Activated T-cell treated with anti-CD3 and anti-CD28 coated beads, Interleukin-2, amount 50 U/mL, for 4 hours (primary cell): Measurements from ENCODE around the gene TFAP2B. TPM values are rescaled to one million over a fixed set of nuclear protein-coding genes. Genes with fewer than 3 reads are reported as not detected.

Source experiments
- ATAC-seq, 2 donors: fragments of 200-7000 bp; cut with Tn5 transposase; one replicate each; pipeline ENCODE4 v1.10.0; 2021
- DNase-seq: peaks from one replicate; pipeline ENCODE4 v3.0.0-alpha.2; 2020
- H3K27me3 Mint-ChIP-seq: one replicate; pipeline ENCODE4 v1.8.0; 2021; ENCODE audit warnings: low read depth, mixed read lengths
- H3K36me3 Mint-ChIP-seq: one replicate; pipeline ENCODE4 v1.8.0; 2022; ENCODE audit warnings: mixed read lengths; ENCODE audit not compliant: insufficient read depth
- H3K4me1 Mint-ChIP-seq: one replicate; pipeline ENCODE4 v1.8.0; 2021; ENCODE audit warnings: low read depth, mixed read lengths
- H3K4me3 Mint-ChIP-seq: one replicate; pipeline ENCODE4 v1.8.0; 2021; ENCODE audit warnings: mild to moderate bottlenecking, moderate library complexity, mixed read lengths
- H3K9me3 Mint-ChIP-seq: one replicate; pipeline ENCODE4 v1.8.0; 2021; ENCODE audit warnings: mixed read lengths
- total RNA-seq, 3 donors: library from RNA; stranded (reverse); gene quantifications; one replicate each; pipeline ENCODE4 v1.2.1, GENCODE V29; 2021

TFAP2B gene
- total RNA-seq, 3 donors from 2014 or later: not detected

- ATAC-seq: no peak
Observed at GRCh38 chr6:50849796-50850180, 31.1 kb downstream of the TFAP2B start.

GRCh38 chr6:50850223-50851048 is 31.8 kb downstream of the TFAP2B start:
- H3K4me1 Mint-ChIP-seq: no peaks in the 10 kb centered on the region
- H3K27me3 Mint-ChIP-seq: peaks cover 69% of the 10 kb centered on the region
- DNase-seq: no peak
- no peaks in the 10 kb centered on the region for H3K36me3 Mint-ChIP-seq
- no peaks in the 10 kb centered on the region for H3K9me3 Mint-ChIP-seq
- ATAC-seq: no peak
- H3K4me3 Mint-ChIP-seq: no peak overlapping the region

More at GRCh38 chr6:50849796-50850180, 31.1 kb downstream of the TFAP2B start:
- Mint-ChIP-seq H3K4me3 (no peak overlapping the region), H3K9me3 (no peaks in the 10 kb centered on the region), H3K36me3 (no peaks in the 10 kb centered on the region), H3K4me1 (no peaks in the 10 kb centered on the region), H3K27me3 (peaks cover 74% of the 10 kb centered on the region)
- no peak for DNase-seq

- H3K27me3 Mint-ChIP-seq: peaks cover 63% of the 10 kb centered on the region
- ATAC-seq (no peak), DNase-seq (no peak)
- no peaks in the 10 kb centered on the region for H3K4me1 Mint-ChIP-seq
- no peaks in the 10 kb centered on the region for H3K9me3 Mint-ChIP-seq
- no peaks in the 10 kb centered on the region for H3K36me3 Mint-ChIP-seq
- no peak overlapping the region for H3K4me3 Mint-ChIP-seq
Observed at GRCh38 chr6:50851049-50851845, 32.6 kb downstream of the TFAP2B start.

DNA sequence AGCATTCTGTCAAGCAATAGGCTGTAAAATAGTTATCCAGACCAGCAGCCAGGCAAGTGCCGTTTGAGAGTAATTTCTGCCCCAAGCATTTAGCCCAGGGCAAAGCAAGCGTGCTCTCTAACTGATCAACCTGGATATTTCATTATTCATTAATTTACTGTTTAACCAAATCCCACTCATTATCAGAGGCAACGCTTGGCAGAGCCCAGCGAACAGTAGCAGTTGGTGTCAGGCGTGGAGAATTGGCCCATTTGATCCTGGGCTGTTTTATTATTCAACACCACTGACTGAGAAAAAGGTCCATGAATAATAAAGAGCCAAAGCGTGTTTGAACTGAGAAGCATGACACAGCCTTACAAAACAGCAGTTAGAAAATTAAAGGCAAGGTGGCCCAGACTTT is 35.3 kb downstream of the TFAP2B start:
- no peak for ATAC-seq
- Mint-ChIP-seq H3K27me3 (peaks cover 38% of the 10 kb centered on the region), H3K4me1 (no peaks in the 10 kb centered on the region)

GRCh38 chr6:50861692-50862091 is 43.0 kb downstream of the TFAP2B start:
- Mint-ChIP-seq H3K36me3 (no peaks in the 10 kb centered on the region), H3K9me3 (peaks cover 2% of the 10 kb centered on the region), H3K4me3 (no peak overlapping the region), H3K4me1 (no peaks in the 10 kb centered on the region), H3K27me3 (no peaks in the 10 kb centered on the region)
- ATAC-seq (no peak), DNase-seq (no peak)

More for the DNA sequence above, 35.3 kb downstream of the TFAP2B start:
- no peak overlapping the region for H3K4me3 Mint-ChIP-seq
- peaks cover 4% of the 10 kb centered on the region for H3K9me3 Mint-ChIP-seq
- no peak for DNase-seq
- H3K36me3 Mint-ChIP-seq: no peaks in the 10 kb centered on the region

GRCh38 chr6:50862176-50862575 is 43.5 kb downstream of the TFAP2B start:
- Mint-ChIP-seq H3K9me3 (no peaks in the 10 kb centered on the region), H3K36me3 (no peaks in the 10 kb centered on the region), H3K27me3 (no peaks in the 10 kb centered on the region), H3K4me3 (no peak overlapping the region), H3K4me1 (no peaks in the 10 kb centered on the region)
- DNase-seq (no peak), ATAC-seq (no peak)

DNA sequence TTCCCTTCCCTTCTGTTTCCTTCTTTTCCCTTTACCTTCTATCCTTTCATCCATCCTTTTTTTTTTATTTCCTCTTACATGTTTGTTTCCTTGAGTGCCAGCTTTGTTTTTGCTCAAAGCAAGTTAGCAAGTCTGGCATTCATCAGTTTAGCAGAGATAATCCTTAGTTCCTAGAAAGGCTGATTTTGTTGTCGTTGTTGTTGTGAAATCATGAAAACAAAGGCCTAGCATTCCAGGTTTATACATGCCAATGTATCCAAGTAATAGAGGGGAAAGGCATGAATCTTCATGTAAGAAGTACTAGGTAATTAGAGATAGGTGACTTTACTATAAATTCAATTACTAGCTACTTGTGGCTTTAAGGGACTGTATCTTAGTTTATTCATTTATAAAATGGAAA is 45.9 kb downstream of the TFAP2B start:
- Mint-ChIP-seq H3K4me1 (no peaks in the 10 kb centered on the region), H3K27me3 (no peaks in the 10 kb centered on the region), H3K36me3 (no peaks in the 10 kb centered on the region), H3K9me3 (no peaks in the 10 kb centered on the region), H3K4me3 (no peak overlapping the region)
- no peak for ATAC-seq
- DNase-seq: no peak

DNA sequence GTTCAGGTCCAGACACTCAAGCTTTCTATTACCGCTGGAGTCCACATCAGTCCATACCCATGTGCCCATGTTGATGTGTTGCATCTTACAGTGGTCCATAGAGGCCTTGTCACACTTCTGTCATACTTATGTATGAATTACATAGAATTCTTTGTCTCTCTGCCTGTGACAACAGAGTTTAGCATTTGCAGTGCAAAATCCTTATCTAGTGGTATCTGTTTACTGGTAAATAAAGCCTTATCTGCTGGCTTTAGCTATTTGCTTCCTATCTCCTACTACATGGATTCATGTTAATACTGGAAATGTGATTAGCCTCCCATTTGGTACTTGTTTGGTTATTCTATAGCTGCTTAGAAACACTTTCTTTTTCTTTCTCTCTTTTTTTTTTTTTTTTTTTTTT is 49.8 kb downstream of the TFAP2B start:
- H3K27me3 Mint-ChIP-seq: no peaks in the 10 kb centered on the region
- H3K9me3 Mint-ChIP-seq: peaks cover 2% of the 10 kb centered on the region
- no peak for ATAC-seq
- DNase-seq: no peak
- H3K4me1 Mint-ChIP-seq: no peaks in the 10 kb centered on the region
- no peak overlapping the region for H3K4me3 Mint-ChIP-seq
- no peaks in the 10 kb centered on the region for H3K36me3 Mint-ChIP-seq

DNA sequence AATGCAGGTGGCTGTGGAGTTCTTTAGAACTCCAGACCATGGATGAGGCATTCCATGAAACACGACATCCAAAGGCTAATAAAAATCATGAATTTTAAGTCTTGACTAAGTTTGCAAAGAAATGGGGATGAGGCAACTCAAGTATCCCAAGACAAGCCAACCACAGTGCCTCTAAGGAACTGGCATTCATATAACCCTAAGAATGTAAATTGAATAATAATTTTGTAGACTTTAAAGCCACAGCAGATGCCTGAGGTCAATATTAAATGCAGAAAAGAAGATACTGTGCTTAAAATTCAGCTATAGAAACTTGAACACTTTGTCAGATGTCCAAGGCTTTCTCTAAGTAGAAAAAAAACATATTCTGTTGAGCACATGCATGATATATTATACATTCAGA is 54.5 kb downstream of the TFAP2B start:
- Mint-ChIP-seq H3K9me3 (peaks cover 3% of the 10 kb centered on the region), H3K4me3 (no peak overlapping the region), H3K27me3 (no peaks in the 10 kb centered on the region), H3K4me1 (no peaks in the 10 kb centered on the region), H3K36me3 (no peaks in the 10 kb centered on the region)
- DNase-seq (no peak), ATAC-seq (no peak)

DNA sequence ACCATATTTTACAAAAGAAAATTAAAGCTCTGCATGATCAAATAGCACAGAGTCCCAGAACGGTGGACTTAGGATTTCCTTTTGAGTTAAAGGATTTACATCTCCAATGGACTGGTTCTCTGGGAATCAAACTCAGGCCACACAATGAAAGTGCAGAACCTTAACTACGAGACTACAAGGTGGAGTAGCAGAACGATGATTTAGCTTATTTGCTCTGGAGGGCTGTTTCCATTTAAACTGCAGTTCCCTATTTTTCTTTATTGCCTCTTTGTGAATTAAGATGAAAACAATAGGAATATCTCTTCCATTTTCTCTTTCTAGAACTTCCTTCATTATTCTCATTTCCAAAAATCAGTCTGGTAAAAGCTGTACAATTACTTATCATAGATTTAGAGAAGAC is 65.7 kb downstream of the TFAP2B start:
- H3K9me3 Mint-ChIP-seq: no peaks in the 10 kb centered on the region
- H3K4me1 Mint-ChIP-seq: no peaks in the 10 kb centered on the region
- DNase-seq: no peak
- no peaks in the 10 kb centered on the region for H3K36me3 Mint-ChIP-seq
- H3K27me3 Mint-ChIP-seq: no peaks in the 10 kb centered on the region
- H3K4me3 Mint-ChIP-seq: no peak overlapping the region
- ATAC-seq: no peak

- H3K9me3 Mint-ChIP-seq: no peaks in the 10 kb centered on the region
- DNase-seq (no peak), ATAC-seq (no peak)
- no peak overlapping the region for H3K4me3 Mint-ChIP-seq
- no peaks in the 10 kb centered on the region for H3K36me3 Mint-ChIP-seq
- H3K4me1 Mint-ChIP-seq: no peaks in the 10 kb centered on the region
- no peaks in the 10 kb centered on the region for H3K27me3 Mint-ChIP-seq
Observed at GRCh38 chr6:50887112-50887511, 68.4 kb downstream of the TFAP2B start.

DNA sequence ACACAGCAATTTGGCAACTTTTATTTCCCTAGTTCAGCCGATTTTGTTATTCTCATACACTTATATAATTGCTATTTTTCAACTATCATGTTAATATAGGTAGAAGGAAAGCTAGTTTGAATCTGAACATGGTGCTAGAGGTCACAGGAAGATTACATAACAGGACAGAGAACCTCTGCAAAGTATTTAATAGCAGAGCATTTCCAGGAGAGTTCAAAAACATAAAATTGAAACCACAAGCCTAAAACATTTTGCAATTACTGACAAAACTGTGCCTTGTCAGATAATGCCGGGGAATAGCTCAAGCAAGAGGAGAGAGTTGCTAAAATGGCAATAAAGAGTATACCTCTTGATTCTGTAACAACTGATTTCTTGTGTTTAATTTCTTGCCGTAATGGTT is 70.8 kb downstream of the TFAP2B start:
- no peaks in the 10 kb centered on the region for H3K9me3 Mint-ChIP-seq
- no peaks in the 10 kb centered on the region for H3K36me3 Mint-ChIP-seq
- no peak for ATAC-seq
- no peaks in the 10 kb centered on the region for H3K27me3 Mint-ChIP-seq
- no peak overlapping the region for H3K4me3 Mint-ChIP-seq
- no peaks in the 10 kb centered on the region for H3K4me1 Mint-ChIP-seq
- no peak for DNase-seq

GRCh38 chr6:50889935-50890334 is 71.3 kb downstream of the TFAP2B start:
- Mint-ChIP-seq H3K9me3 (peaks cover 2% of the 10 kb centered on the region), H3K4me1 (no peaks in the 10 kb centered on the region), H3K27me3 (no peaks in the 10 kb centered on the region), H3K4me3 (no peak overlapping the region), H3K36me3 (no peaks in the 10 kb centered on the region)
- DNase-seq (no peak), ATAC-seq (no peak)

GRCh38 chr6:50890579-50890978 is 71.9 kb downstream of the TFAP2B start:
- H3K36me3 Mint-ChIP-seq: no peaks in the 10 kb centered on the region
- no peaks in the 10 kb centered on the region for H3K4me1 Mint-ChIP-seq
- no peak overlapping the region for H3K4me3 Mint-ChIP-seq
- DNase-seq (no peak), ATAC-seq (no peak)
- H3K9me3 Mint-ChIP-seq: peaks cover 5% of the 10 kb centered on the region
- no peaks in the 10 kb centered on the region for H3K27me3 Mint-ChIP-seq

- H3K36me3 Mint-ChIP-seq: no peaks in the 10 kb centered on the region
- peaks cover 5% of the 10 kb centered on the region for H3K9me3 Mint-ChIP-seq
- H3K4me3 Mint-ChIP-seq: no peak overlapping the region
- ATAC-seq (no peak), DNase-seq (no peak)
- H3K27me3 Mint-ChIP-seq: no peaks in the 10 kb centered on the region
- no peaks in the 10 kb centered on the region for H3K4me1 Mint-ChIP-seq
Observed at GRCh38 chr6:50891290-50891689, 72.6 kb downstream of the TFAP2B start.
